ENCODE data around the gene NET1. TPM values are rescaled to one million over a fixed set of nuclear protein-coding genes. Genes with fewer than 3 reads are reported as not detected.

The NET1 gene
- total RNA-seq, 1 donor from 2014 or later, result 95.9 TPM

GRCh38 chr10:5492322-5492855, 80.0 kb downstream of the NET1 start:
- no peaks in the 10 kb centered on the region for H3K4me1 ChIP-seq
- no peak for DNase-seq (ENCODE audit: low spot score in 2 of 2)
- no peak overlapping the region for H3K27ac ChIP-seq
- no peak for TF ChIP-seq CTCF (IDR thresholded peaks at IDR 0.05)
- no peaks in the 10 kb centered on the region for H3K36me3 ChIP-seq
- intact Hi-C loops (cut with DNase I), result no loop called here
- H3K4me3 ChIP-seq, result no peak overlapping the region
- no peaks in the 10 kb centered on the region for H3K27me3 ChIP-seq
- H3K9me3 ChIP-seq, result peaks cover 0 to 5% of the 10 kb centered on the region in 2 donors

GRCh38 chr10:5492929-5493576, 80.7 kb downstream of the NET1 start:
- Histone ChIP-seq H3K4me3 (no peak overlapping the region), H3K27ac (no peak overlapping the region), H3K9me3 (peaks cover 0 to 5% of the 10 kb centered on the region in 2 donors), H3K36me3 (no peaks in the 10 kb centered on the region), H3K4me1 (no peaks in the 10 kb centered on the region), H3K27me3 (no peaks in the 10 kb centered on the region)
- intact Hi-C loops (cut with DNase I), result no loop called here
- no peak for TF ChIP-seq CTCF (IDR thresholded peaks at IDR 0.05)
- no peak for DNase-seq (ENCODE audit: low spot score in 2 of 2)

GRCh38 chr10:5493691-5494090, 81.3 kb downstream of the NET1 start:
- no peak overlapping the region for H3K4me3 ChIP-seq

GRCh38 chr10:5494611-5495010, 82.3 kb downstream of the NET1 start:
- TF ChIP-seq CTCF (IDR thresholded peaks at IDR 0.05), result no peak
- DNase-seq (ENCODE audit: low spot score in 2 of 2), result no peak
- no peaks in the 10 kb centered on the region for H3K4me1 ChIP-seq
- H3K27me3 ChIP-seq, result no peaks in the 10 kb centered on the region
- no peak overlapping the region for H3K4me3 ChIP-seq
- peaks cover 0 to 5% of the 10 kb centered on the region in 2 donors for H3K9me3 ChIP-seq
- intact Hi-C loops (cut with DNase I), result no loop called here
- H3K36me3 ChIP-seq, result no peaks in the 10 kb centered on the region
- H3K27ac ChIP-seq, result no peak overlapping the region

More at GRCh38 chr10:5493691-5494090, 81.3 kb downstream of the NET1 start:
- no peak for TF ChIP-seq CTCF (IDR thresholded peaks at IDR 0.05)
- Histone ChIP-seq H3K27me3 (no peaks in the 10 kb centered on the region), H3K36me3 (no peaks in the 10 kb centered on the region), H3K4me1 (no peaks in the 10 kb centered on the region), H3K27ac (no peak overlapping the region), H3K9me3 (peaks cover 0 to 5% of the 10 kb centered on the region in 2 donors)
- no peak for DNase-seq (ENCODE audit: low spot score in 2 of 2)
- intact Hi-C loops (cut with DNase I), result no loop called here

GRCh38 chr10:5496261-5497250, 84.2 kb downstream of the NET1 start:
- H3K27me3 ChIP-seq, result no peaks in the 10 kb centered on the region
- no peaks in the 10 kb centered on the region for H3K36me3 ChIP-seq
- H3K4me3 ChIP-seq, result no peak overlapping the region
- no peak overlapping the region for H3K27ac ChIP-seq
- peak in 1 of 2 donors; percentile 35 for DNase-seq (ENCODE audit: low spot score in 2 of 2)
- intact Hi-C loops (cut with DNase I), result no loop called here
- TF ChIP-seq CTCF (IDR thresholded peaks at IDR 0.05), result no peak
- no peaks in the 10 kb centered on the region for H3K4me1 ChIP-seq
- peaks cover 0 to 5% of the 10 kb centered on the region in 2 donors for H3K9me3 ChIP-seq
